HEK293 (cell line): ENCODE results near the gene CDSN.

ENCODE experiments used
- CTCF ChIA-PET: fragments of 350-600 bp; formaldehyde crosslinking; extraction: SDS; loops from one replicate; lab custom pipeline; 2021; ENCODE audit warnings: antibody characterized with exemption; lab: Yijun Ruan, JAX
- POLR2A ChIA-PET: fragments of 300-600 bp; formaldehyde crosslinking; extraction: SDS; loops from one replicate; lab custom pipeline; 2020; ENCODE audit warnings: antibody characterized with exemption, inconsistent platforms; lab: Yijun Ruan, JAX
- H3K27ac ChIP-seq: fragments of 200-500 bp; sonication (Bioruptor generic); 2 replicates; pipeline ENCODE4 v1.5.1; 2014; ENCODE audit warnings: low read depth, low read length, control low read depth, inconsistent platforms; ENCODE audit errors: extremely low read depth
- H3K36me3 ChIP-seq, 2 experiments: fragments of 200-500 bp in 1 of 2; sonication (Bioruptor generic) in 1 of 2; 1 replicate in 1 of 2; 2 replicates in 1 of 2; pipeline ENCODE4 v1.5.1; 2014 to 2017; ENCODE audit warnings: inconsistent platforms in 2 of 2, low read length in 2 of 2; ENCODE audit not compliant: control insufficient read depth in 2 of 2, insufficient read depth in 1 of 2
- H3K4me1 ChIP-seq: fragments of 200-500 bp; sonication (Bioruptor generic); 2 replicates; pipeline ENCODE4 v1.5.1; 2014; ENCODE audit warnings: mild to moderate bottlenecking, low read length, inconsistent platforms; ENCODE audit not compliant: control insufficient read depth, insufficient read depth
- H3K4me3 ChIP-seq: 2 replicates; pipeline ENCODE4 v1.5.1; 2011; ENCODE audit warnings: low read depth, mild to moderate bottlenecking, control low read depth, low read length, moderate library complexity
- H3K9me3 ChIP-seq: fragments of 200-500 bp; sonication (Bioruptor generic); 2 replicates; pipeline ENCODE4 v1.5.1; 2014; ENCODE audit warnings: low read depth, low read length, inconsistent platforms; ENCODE audit not compliant: control insufficient read depth, insufficient read depth
- BCL11B ChIP-seq: fragments of 450-650 bp; formaldehyde crosslinking; IDR thresholded peaks from 2 replicates; pipeline ENCODE4 v1.5.1; 2016; ENCODE audit warnings: low read depth, missing biosample characterization, missing genetic modification characterization
- CTCF ChIP-seq: fragments of 450-650 bp; formaldehyde crosslinking; IDR thresholded peaks from 2 replicates; pipeline ENCODE4 v1.5.1; 2016; ENCODE audit warnings: missing biosample characterization, missing genetic modification characterization
- GLIS1 ChIP-seq: fragments of 450-650 bp; formaldehyde crosslinking; IDR thresholded peaks from 2 replicates; pipeline ENCODE4 v1.5.1; 2016; ENCODE audit warnings: missing biosample characterization, missing genetic modification characterization
- HOXC10 ChIP-seq: sonication (generic); formaldehyde crosslinking; IDR thresholded peaks from 2 replicates; pipeline ENCODE4 v1.8.1; 2023; ENCODE audit warnings: mild to moderate bottlenecking, missing genetic modification reagents
- KLF7 ChIP-seq: fragments of 450-650 bp; formaldehyde crosslinking; IDR thresholded peaks from 2 replicates; pipeline ENCODE4 v1.5.1; 2016; ENCODE audit warnings: missing biosample characterization, missing genetic modification characterization, borderline replicate concordance
- PRDM1 ChIP-seq: fragments of 450-650 bp; formaldehyde crosslinking; IDR thresholded peaks from 2 replicates; pipeline ENCODE4; 2016; ENCODE audit warnings: missing biosample characterization, missing genetic modification characterization
- PRDM10 ChIP-seq: fragments of 450-650 bp; formaldehyde crosslinking; IDR thresholded peaks from 2 replicates; pipeline ENCODE4 v1.5.1; 2016; ENCODE audit warnings: missing biosample characterization, missing genetic modification characterization
- SALL2 ChIP-seq: fragments of 450-650 bp; formaldehyde crosslinking; IDR thresholded peaks from 2 replicates; pipeline ENCODE4 v1.5.0; 2017; ENCODE audit warnings: missing biosample characterization, mild to moderate bottlenecking, missing genetic modification characterization, borderline replicate concordance
- ZBTB44 ChIP-seq: fragments of 450-650 bp; IDR thresholded peaks from 2 replicates; pipeline ENCODE4 v1.5.1; 2018; ENCODE audit warnings: missing biosample characterization, mild to moderate bottlenecking, missing genetic modification characterization
- ZFP41 ChIP-seq: fragments of 450-650 bp; formaldehyde crosslinking; IDR thresholded peaks from 2 replicates; pipeline ENCODE4 v1.5.1; 2016; ENCODE audit warnings: missing biosample characterization, missing genetic modification characterization, borderline replicate concordance
- ZNF121 ChIP-seq: fragments of 450-650 bp; formaldehyde crosslinking; IDR thresholded peaks from 2 replicates; pipeline ENCODE4 v1.5.1; 2016; ENCODE audit warnings: missing biosample characterization, missing genetic modification characterization
- ZNF146 ChIP-seq: fragments of 450-650 bp; formaldehyde crosslinking; IDR thresholded peaks from 2 replicates; pipeline ENCODE4 v1.5.1; 2016; ENCODE audit warnings: missing biosample characterization, missing genetic modification characterization
- ZNF174 ChIP-seq: fragments of 450-650 bp; formaldehyde crosslinking; IDR thresholded peaks from 2 replicates; pipeline ENCODE4 v1.5.0; 2017; ENCODE audit warnings: missing biosample characterization, mild to moderate bottlenecking, missing genetic modification characterization
- ZNF274 ChIP-seq, 2 experiments: fragments of 200-500 bp in 1 of 2; fragments of 450-650 bp in 1 of 2; sonication (Bioruptor generic) in 1 of 2; formaldehyde crosslinking in 1 of 2; IDR thresholded peaks; 2 replicates each; pipeline versions ENCODE4 v1.5.1 to v1.6.1; 2014 to 2016; ENCODE audit warnings: borderline replicate concordance in 1 of 2, inconsistent platforms in 1 of 2, low read length in 1 of 2, missing biosample characterization in 1 of 2, missing genetic modification characterization in 1 of 2
- ZNF324 ChIP-seq: fragments of 450-650 bp; formaldehyde crosslinking; IDR thresholded peaks from 2 replicates; pipeline ENCODE4 v1.5.1; 2016; ENCODE audit warnings: missing biosample characterization, missing genetic modification characterization
- ZNF350 ChIP-seq: fragments of 450-650 bp; formaldehyde crosslinking; IDR thresholded peaks from 2 replicates; pipeline ENCODE4 v1.5.0; 2017; ENCODE audit warnings: missing biosample characterization, mild to moderate bottlenecking, missing genetic modification characterization
- ZNF623 ChIP-seq: fragments of 450-650 bp; formaldehyde crosslinking; IDR thresholded peaks from 2 replicates; pipeline ENCODE4 v1.5.1; 2016; ENCODE audit warnings: missing biosample characterization, missing genetic modification characterization
- ZNF830 ChIP-seq: fragments of 450-650 bp; IDR thresholded peaks from 2 replicates; pipeline ENCODE4 v1.5.0; 2018; ENCODE audit warnings: missing biosample characterization, missing genetic modification characterization, low read depth, mild to moderate bottlenecking, moderate library complexity
- ZSCAN23 ChIP-seq: fragments of 450-650 bp; formaldehyde crosslinking; IDR thresholded peaks from 2 replicates; pipeline ENCODE4 v1.5.1; 2016; ENCODE audit warnings: missing biosample characterization, missing genetic modification characterization
- TF ChIP-seq, protein P1 (sequence below): fragments of 450-650 bp; IDR thresholded peaks from 2 replicates; pipeline ENCODE4 v1.5.1; 2018; ENCODE audit warnings: missing biosample characterization, missing genetic modification characterization
- TF ChIP-seq, protein P2 (sequence below): fragments of 450-650 bp; formaldehyde crosslinking; IDR thresholded peaks from 2 replicates; pipeline ENCODE4 v1.5.1; 2017; ENCODE audit warnings: missing biosample characterization, missing genetic modification characterization
- TF ChIP-seq, protein P3 (sequence below): fragments of 450-650 bp; formaldehyde crosslinking; IDR thresholded peaks from 2 replicates; pipeline ENCODE4 v1.5.1; 2016; ENCODE audit warnings: missing biosample characterization, missing genetic modification characterization

CDSN gene

DNA sequence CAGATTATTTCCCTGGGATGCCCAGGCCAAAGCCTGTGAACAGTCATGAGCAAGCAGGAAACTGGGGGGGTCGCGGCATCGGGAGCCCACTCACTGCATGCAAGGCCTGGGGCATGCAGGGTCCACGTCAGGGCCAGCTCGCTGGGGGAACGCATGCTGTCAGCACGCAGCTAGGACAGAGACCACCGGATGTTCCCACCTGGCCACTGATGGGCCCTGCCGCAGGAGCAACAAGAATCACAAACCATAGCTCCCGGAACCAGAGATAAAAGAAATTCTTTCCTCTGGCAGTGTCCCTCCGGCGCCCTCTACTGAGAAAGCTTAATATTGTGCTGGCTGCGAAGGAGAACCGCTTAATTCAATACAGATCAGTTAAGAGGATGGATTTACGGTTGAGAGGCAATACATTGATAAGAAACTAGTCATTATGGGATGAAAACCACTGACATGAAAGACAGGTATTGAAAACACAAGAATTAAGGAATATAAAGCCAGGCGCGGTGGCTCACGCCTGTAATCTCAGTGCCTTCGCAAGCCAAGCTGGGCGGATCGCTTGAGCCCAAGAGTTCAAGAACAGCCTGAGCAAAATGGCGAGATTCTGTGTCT, 40.5 kb downstream of the CDSN start (continued):
- TF ChIP-seq HOXC10 (CRISPR knock-in tag) (no peak), ZNF174 (tag by site-specific recombination) (no peak), CTCF (peak; percentile 49; the same call in 1 of the 2 replicates), PRDM10 (no peak), KLF7 (tag by site-specific recombination) (no peak), ZNF146 (tag by site-specific recombination) (no peak), ZNF121 (tag by site-specific recombination) (no peak), SALL2 (no peak), ZNF350 (tag by site-specific recombination) (no peak), ZNF623 (no peak), GLIS1 (no peak), ZNF274 (IDR thresholded peaks at IDR 0.05; ENCODE audit: low read length) (no peak), ZNF274 (tag by site-specific recombination; IDR thresholded peaks at IDR 0.05; ENCODE audit: borderline replicate concordance) (no peak), ZSCAN23 (tag by site-specific recombination) (no peak)
- TF ChIP-seq, protein P1, sequence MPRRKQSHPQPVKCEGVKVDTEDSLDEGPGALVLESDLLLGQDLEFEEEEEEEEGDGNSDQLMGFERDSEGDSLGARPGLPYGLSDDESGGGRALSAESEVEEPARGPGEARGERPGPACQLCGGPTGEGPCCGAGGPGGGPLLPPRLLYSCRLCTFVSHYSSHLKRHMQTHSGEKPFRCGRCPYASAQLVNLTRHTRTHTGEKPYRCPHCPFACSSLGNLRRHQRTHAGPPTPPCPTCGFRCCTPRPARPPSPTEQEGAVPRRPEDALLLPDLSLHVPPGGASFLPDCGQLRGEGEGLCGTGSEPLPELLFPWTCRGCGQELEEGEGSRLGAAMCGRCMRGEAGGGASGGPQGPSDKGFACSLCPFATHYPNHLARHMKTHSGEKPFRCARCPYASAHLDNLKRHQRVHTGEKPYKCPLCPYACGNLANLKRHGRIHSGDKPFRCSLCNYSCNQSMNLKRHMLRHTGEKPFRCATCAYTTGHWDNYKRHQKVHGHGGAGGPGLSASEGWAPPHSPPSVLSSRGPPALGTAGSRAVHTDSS (tag by site-specific recombination) = no peak
- TF ChIP-seq, protein P2, sequence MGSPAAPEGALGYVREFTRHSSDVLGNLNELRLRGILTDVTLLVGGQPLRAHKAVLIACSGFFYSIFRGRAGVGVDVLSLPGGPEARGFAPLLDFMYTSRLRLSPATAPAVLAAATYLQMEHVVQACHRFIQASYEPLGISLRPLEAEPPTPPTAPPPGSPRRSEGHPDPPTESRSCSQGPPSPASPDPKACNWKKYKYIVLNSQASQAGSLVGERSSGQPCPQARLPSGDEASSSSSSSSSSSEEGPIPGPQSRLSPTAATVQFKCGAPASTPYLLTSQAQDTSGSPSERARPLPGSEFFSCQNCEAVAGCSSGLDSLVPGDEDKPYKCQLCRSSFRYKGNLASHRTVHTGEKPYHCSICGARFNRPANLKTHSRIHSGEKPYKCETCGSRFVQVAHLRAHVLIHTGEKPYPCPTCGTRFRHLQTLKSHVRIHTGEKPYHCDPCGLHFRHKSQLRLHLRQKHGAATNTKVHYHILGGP (tag by site-specific recombination) = no peak
- TF ChIP-seq, protein P3, sequence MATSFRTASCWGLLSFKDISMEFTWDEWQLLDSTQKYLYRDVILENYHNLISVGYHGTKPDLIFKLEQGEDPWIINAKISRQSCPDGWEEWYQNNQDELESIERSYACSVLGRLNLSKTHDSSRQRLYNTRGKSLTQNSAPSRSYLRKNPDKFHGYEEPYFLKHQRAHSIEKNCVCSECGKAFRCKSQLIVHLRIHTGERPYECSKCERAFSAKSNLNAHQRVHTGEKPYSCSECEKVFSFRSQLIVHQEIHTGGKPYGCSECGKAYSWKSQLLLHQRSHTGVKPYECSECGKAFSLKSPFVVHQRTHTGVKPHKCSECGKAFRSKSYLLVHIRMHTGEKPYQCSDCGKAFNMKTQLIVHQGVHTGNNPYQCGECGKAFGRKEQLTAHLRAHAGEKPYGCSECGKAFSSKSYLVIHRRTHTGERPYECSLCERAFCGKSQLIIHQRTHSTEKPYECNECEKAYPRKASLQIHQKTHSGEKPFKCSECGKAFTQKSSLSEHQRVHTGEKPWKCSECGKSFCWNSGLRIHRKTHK (tag by site-specific recombination) = no peak

GRCh38 chr6:31076611-31077010, 43.6 kb downstream of the CDSN start:
- TF ChIP-seq ZNF830 (tag by site-specific recombination) (no peak), BCL11B (tag by site-specific recombination) (no peak), ZFP41 (no peak), ZBTB44 (0 out of 2 replicates have a peak, but pooled peaks have one; percentile 53), PRDM1 (tag by site-specific recombination) (no peak), ZNF324 (no peak), ZNF274 (IDR thresholded peaks at IDR 0.05; ENCODE audit: low read length) (no peak), ZNF274 (tag by site-specific recombination; IDR thresholded peaks at IDR 0.05; ENCODE audit: borderline replicate concordance) (no peak)
- POLR2A ChIA-PET = no interaction called here
- CTCF ChIA-PET = interaction anchor here (0.6 to 8.9 kb wide), 4 partner anchors 10 to 582 kb away, joined by 3 to 206 read pairs (median 22); partner anchors contain the start of gene VARS2

More at GRCh38 chr6:31076611-31077010, 43.6 kb downstream of the CDSN start:
- H3K4me3 ChIP-seq = no peak overlapping the region
- no peak overlapping the region for H3K27ac ChIP-seq
- no peaks in the 10 kb centered on the region for H3K9me3 ChIP-seq
- peaks cover 17% of the 10 kb centered on the region for H3K4me1 ChIP-seq
- H3K36me3 ChIP-seq = no peaks in the 10 kb centered on the region
